Body of pancreas (tissue), 4 donors: ENCODE results near the gene DGKE. TPM values are rescaled to one million over a fixed set of nuclear protein-coding genes. Genes with fewer than 3 reads are reported as not detected.

Source experiments
- ATAC-seq: fragments of 150-250 bp; one replicate; pipeline ENCODE4 v1.9.1; 2016
- DNase-seq, 4 donors: peaks; one replicate each; pipeline ENCODE4 v3.0.0-alpha.2; 2019
- H3K27ac ChIP-seq, 4 donors: fragments of 200-600 bp; sonication (generic); 1 replicate in 3 of 4; 2 replicates in 1 of 4; pipeline versions ENCODE4 v1.5.1 to v1.6.1; 2016 to 2019; ENCODE audit warnings: mild to moderate bottlenecking in 1 of 4, mixed read lengths in 1 of 4, moderate library complexity in 1 of 4
- H3K27me3 ChIP-seq, 2 donors: fragments of 200-600 bp; sonication (generic); one replicate each; pipeline ENCODE4 v1.6.0; 2016; ENCODE audit warnings: mild to moderate bottlenecking in 1 of 2
- H3K36me3 ChIP-seq, 2 donors: fragments of 200-600 bp; sonication (generic); replicated peaks in 1 of 2; 2 replicates each; pipeline ENCODE4 v1.5.1; 2016; ENCODE audit warnings: low read depth in 2 of 2; ENCODE audit not compliant: insufficient read depth in 1 of 2
- H3K4me1 ChIP-seq: fragments of 200-600 bp; sonication (generic); one replicate; pipeline ENCODE4 v1.6.0; 2016
- H3K4me3 ChIP-seq, 2 donors: fragments of 200-600 bp; sonication (generic); 1 replicate in 1 of 2; 2 replicates in 1 of 2; pipeline ENCODE4 v1.5.1; 2016 to 2019
- H3K9me3 ChIP-seq, 3 donors: fragments of 200-600 bp; sonication (generic); 1 replicate in 2 of 3; 2 replicates in 1 of 3; pipeline ENCODE4 v1.5.1; 2016
- CTCF ChIP-seq, 7 experiments: fragments of 450-650 bp in 4 of 7; fragments of 200-600 bp in 3 of 7; sonication (generic) in 3 of 7; IDR thresholded peaks; one replicate each; pipeline ENCODE4 v1.5.1; 2016 to 2019; ENCODE audit warnings: antibody characterized with exemption in 7 of 7
- POLR2A ChIP-seq, 3 donors: fragments of 450-650 bp; IDR thresholded peaks; one replicate each; pipeline ENCODE4 v1.6.1; 2016; ENCODE audit warnings: antibody characterized with exemption in 3 of 3, mild to moderate bottlenecking in 2 of 3
- WGBS, 2 donors: methylation state at CpG; one replicate each; pipeline ENCODE4 v1.1.5; 2017; 5-methylcytosine and 5-hydroxymethylcytosine counted together
- intact Hi-C: fragments of 100-400 bp; cut with DNase I; formaldehyde crosslinking; loops from one replicate; pipeline ENCODE4 v1.15.1; 2023
- total RNA-seq, 2 donors: library from RNA; depleted of rRNA; stranded (reverse); fragments of >200 nt; gene quantifications; one replicate each; pipeline ENCODE4 v1.1.0, GENCODE V29; 2016

Gene DGKE
- total RNA-seq, 2 donors from 2014 or later: 4.6 to 7.0 TPM

GRCh38 chr17:56792267-56792666 is 41.7 kb upstream of the DGKE start:
- ATAC-seq (no peak), DNase-seq (no peak)
- Histone ChIP-seq H3K4me1 (no peaks in the 10 kb centered on the region), H3K9me3 (no peaks in the 10 kb centered on the region), H3K36me3 (no peaks in the 10 kb centered on the region), H3K27ac (no peak overlapping the region), H3K4me3 (no peak overlapping the region), H3K27me3 (no peaks in the 10 kb centered on the region)
- intact Hi-C loops: no loop called here
- no peak for TF ChIP-seq POLR2A (IDR thresholded peaks at IDR 0.05)
- TF ChIP-seq CTCF (IDR thresholded peaks at IDR 0.05): no peak
- WGBS, 2 donors: 83 to 92% methylated on average over 1 of the region's 1 CpG

- TF ChIP-seq POLR2A (IDR thresholded peaks at IDR 0.05) (no peak), CTCF (IDR thresholded peaks at IDR 0.05) (no peak)
- intact Hi-C loops: no loop called here
Observed at GRCh38 chr17:56793531-56793930, 40.4 kb upstream of the DGKE start.

GRCh38 chr17:56793957-56794356 is 40.0 kb upstream of the DGKE start:
- no peaks in the 10 kb centered on the region for H3K27me3 ChIP-seq
- H3K4me3 ChIP-seq: no peak overlapping the region
- ATAC-seq (no peak), DNase-seq (no peak)
- H3K27ac ChIP-seq: no peak overlapping the region
- intact Hi-C loops: no loop called here
- H3K9me3 ChIP-seq: no peaks in the 10 kb centered on the region
- no peaks in the 10 kb centered on the region for H3K4me1 ChIP-seq
- 54 to 76% methylated on average over 3 of the region's 3 CpGs for WGBS, 2 donors
- TF ChIP-seq CTCF (IDR thresholded peaks at IDR 0.05) (no peak), POLR2A (IDR thresholded peaks at IDR 0.05) (no peak)
- H3K36me3 ChIP-seq: no peaks in the 10 kb centered on the region

More at GRCh38 chr17:56793531-56793930, 40.4 kb upstream of the DGKE start:
- Histone ChIP-seq H3K9me3 (no peaks in the 10 kb centered on the region), H3K4me3 (no peak overlapping the region), H3K4me1 (no peaks in the 10 kb centered on the region), H3K27me3 (no peaks in the 10 kb centered on the region), H3K27ac (no peak overlapping the region), H3K36me3 (no peaks in the 10 kb centered on the region)
- ATAC-seq (no peak), DNase-seq (no peak)

GRCh38 chr17:56795221-56795865 is 38.6 kb upstream of the DGKE start:
- Histone ChIP-seq H3K36me3 (no peaks in the 10 kb centered on the region), H3K4me1 (no peaks in the 10 kb centered on the region), H3K4me3 (no peak overlapping the region), H3K9me3 (no peaks in the 10 kb centered on the region), H3K27ac (no peak overlapping the region), H3K27me3 (no peaks in the 10 kb centered on the region)
- TF ChIP-seq POLR2A (IDR thresholded peaks at IDR 0.05): no peak
- TF ChIP-seq CTCF (IDR thresholded peaks at IDR 0.05): no peak
- DNase-seq: no peak
- intact Hi-C loops: no loop called here
- WGBS, 2 donors: 82 to 87% methylated on average over 5 of the region's 5 CpGs
- ATAC-seq: no peak

- WGBS, 2 donors: 85 to 94% methylated on average over 8 of the region's 8 CpGs
- no peak for DNase-seq
- Histone ChIP-seq H3K4me3 (no peak overlapping the region), H3K27ac (no peak overlapping the region), H3K36me3 (no peaks in the 10 kb centered on the region), H3K9me3 (no peaks in the 10 kb centered on the region), H3K4me1 (no peaks in the 10 kb centered on the region), H3K27me3 (no peaks in the 10 kb centered on the region)
- TF ChIP-seq CTCF (IDR thresholded peaks at IDR 0.05) (no peak), POLR2A (IDR thresholded peaks at IDR 0.05) (no peak)
- ATAC-seq: no peak
- intact Hi-C loops: no loop called here
Observed at GRCh38 chr17:56796536-56796935, 37.4 kb upstream of the DGKE start.
